ENCODE results near the gene FAM120AOS. TPM values are rescaled to one million over a fixed set of nuclear protein-coding genes. Genes with fewer than 3 reads are reported as not detected.
A peak's percentile ranks its signal among the peaks of the same experiment; 100 is the strongest.

FAM120AOS gene
- 41.1 TPM for total RNA-seq
- 49.2 TPM for polyA plus RNA-seq

GRCh38 chr9:93453047-93453914, at the start of gene FAM120AOS:
Gene FAM120AOS (minus strand): TSS chr9:93453581. CDS start chr9:93452709, 872 bp downstream.
- H3K4me1 ChIP-seq (ENCODE audit: insufficient read depth): no peaks in the 10 kb centered on the region
- DNase-seq (ENCODE audit: extremely low spot score): peak; percentile 89
- under 1% methylated on average over 34 of the region's 34 CpGs for WGBS
- peak within 1 kb of the TSS; percentile 99 for H3K4me3 ChIP-seq (ENCODE audit: low read depth, low read length)
- H3K36me3 ChIP-seq (ENCODE audit: insufficient read depth): no peaks in the 10 kb centered on the region
- H3K27ac ChIP-seq (ENCODE audit: low read depth): peak within 1 kb of the TSS; percentile 93

- H3K36me3 ChIP-seq (ENCODE audit: insufficient read depth): peaks cover 9% of the 10 kb centered on the region
- H3K4me1 ChIP-seq (ENCODE audit: insufficient read depth): no peaks in the 10 kb centered on the region
- peak overlapping the region; percentile 21 for H3K4me3 ChIP-seq (ENCODE audit: low read depth, low read length)
- H3K27ac ChIP-seq (ENCODE audit: low read depth): no peak overlapping the region
- no peak for DNase-seq (ENCODE audit: extremely low spot score)
- 49% methylated on average over 4 of the region's 4 CpGs for WGBS
These were observed 48.0 kb upstream of the FAM120AOS start for GRCh38 chr9:93501406-93501805.

GRCh38 chr9:93500571-93501298, 47.4 kb upstream of the FAM120AOS start:
- H3K4me3 ChIP-seq (ENCODE audit: low read depth, low read length): no peak overlapping the region
- H3K36me3 ChIP-seq (ENCODE audit: insufficient read depth): peaks cover 9% of the 10 kb centered on the region
- DNase-seq (ENCODE audit: extremely low spot score): no peak
- H3K4me1 ChIP-seq (ENCODE audit: insufficient read depth): no peaks in the 10 kb centered on the region
- 93% methylated on average over 4 of the region's 4 CpGs for WGBS
- peak overlapping the region; percentile 32 for H3K27ac ChIP-seq (ENCODE audit: low read depth)

GRCh38 chr9:93496285-93496684, 42.9 kb upstream of the FAM120AOS start:
- Histone ChIP-seq H3K4me1 (ENCODE audit: insufficient read depth) (no peaks in the 10 kb centered on the region), H3K27ac (ENCODE audit: low read depth) (no peak overlapping the region), H3K4me3 (ENCODE audit: low read depth, low read length) (no peak overlapping the region), H3K36me3 (ENCODE audit: insufficient read depth) (peaks cover 9% of the 10 kb centered on the region)
- no peak for DNase-seq (ENCODE audit: extremely low spot score)
- 62% methylated on average over 3 of the region's 3 CpGs for WGBS

GRCh38 chr9:93493949-93494348, 40.6 kb upstream of the FAM120AOS start:
- 97% methylated on average over 12 of the region's 12 CpGs for WGBS
- DNase-seq (ENCODE audit: extremely low spot score): no peak
- peaks cover 7% of the 10 kb centered on the region for H3K36me3 ChIP-seq (ENCODE audit: insufficient read depth)
- H3K27ac ChIP-seq (ENCODE audit: low read depth): no peak overlapping the region
- no peak overlapping the region for H3K4me3 ChIP-seq (ENCODE audit: low read depth, low read length)
- no peaks in the 10 kb centered on the region for H3K4me1 ChIP-seq (ENCODE audit: insufficient read depth)

GRCh38 chr9:93492327-93492726, 38.9 kb upstream of the FAM120AOS start:
- Histone ChIP-seq H3K36me3 (ENCODE audit: insufficient read depth) (peaks cover 4% of the 10 kb centered on the region), H3K27ac (ENCODE audit: low read depth) (no peak overlapping the region), H3K4me1 (ENCODE audit: insufficient read depth) (no peaks in the 10 kb centered on the region), H3K4me3 (ENCODE audit: low read depth, low read length) (no peak overlapping the region)
- WGBS: 45% methylated on average over 5 of the region's 5 CpGs
- no peak for DNase-seq (ENCODE audit: extremely low spot score)

GRCh38 chr9:93491593-93492232, 38.3 kb upstream of the FAM120AOS start:
- H3K4me3 ChIP-seq (ENCODE audit: low read depth, low read length): no peak overlapping the region

GRCh38 chr9:93488244-93488643, 34.9 kb upstream of the FAM120AOS start:
- DNase-seq (ENCODE audit: extremely low spot score): no peak
- H3K36me3 ChIP-seq (ENCODE audit: insufficient read depth): no peaks in the 10 kb centered on the region
- no peaks in the 10 kb centered on the region for H3K4me1 ChIP-seq (ENCODE audit: insufficient read depth)
- no peak overlapping the region for H3K4me3 ChIP-seq (ENCODE audit: low read depth, low read length)
- no peak overlapping the region for H3K27ac ChIP-seq (ENCODE audit: low read depth)
- whole genome bisulfite sequencing: 96% methylated on average over 5 of the region's 5 CpGs

More at GRCh38 chr9:93491593-93492232, 38.3 kb upstream of the FAM120AOS start:
- DNase-seq (ENCODE audit: extremely low spot score): no peak
- H3K4me1 ChIP-seq (ENCODE audit: insufficient read depth): no peaks in the 10 kb centered on the region
- 90% methylated on average over 3 of the region's 3 CpGs for WGBS
- no peaks in the 10 kb centered on the region for H3K36me3 ChIP-seq (ENCODE audit: insufficient read depth)
- H3K27ac ChIP-seq (ENCODE audit: low read depth): no peak overlapping the region

GRCh38 chr9:93486268-93486667, 32.9 kb upstream of the FAM120AOS start:
- Histone ChIP-seq H3K36me3 (ENCODE audit: insufficient read depth) (no peaks in the 10 kb centered on the region), H3K27ac (ENCODE audit: low read depth) (no peak overlapping the region), H3K4me3 (ENCODE audit: low read depth, low read length) (no peak overlapping the region), H3K4me1 (ENCODE audit: insufficient read depth) (no peaks in the 10 kb centered on the region)
- DNase-seq (ENCODE audit: extremely low spot score): no peak
- WGBS: 94% methylated on average over 1 of the region's 1 CpG

GRCh38 chr9:93483497-93483896, 30.1 kb upstream of the FAM120AOS start:
- DNase-seq (ENCODE audit: extremely low spot score): no peak
- no peaks in the 10 kb centered on the region for H3K36me3 ChIP-seq (ENCODE audit: insufficient read depth)
- no peak overlapping the region for H3K27ac ChIP-seq (ENCODE audit: low read depth)
- H3K4me3 ChIP-seq (ENCODE audit: low read depth, low read length): no peak overlapping the region
- 78% methylated on average over 2 of the region's 2 CpGs for WGBS
- H3K4me1 ChIP-seq (ENCODE audit: insufficient read depth): no peaks in the 10 kb centered on the region

- DNase-seq (ENCODE audit: extremely low spot score): no peak
- WGBS: 90% methylated on average over 7 of the region's 7 CpGs
- no peak overlapping the region for H3K4me3 ChIP-seq (ENCODE audit: low read depth, low read length)
- H3K36me3 ChIP-seq (ENCODE audit: insufficient read depth): no peaks in the 10 kb centered on the region
- H3K4me1 ChIP-seq (ENCODE audit: insufficient read depth): peaks cover 1% of the 10 kb centered on the region
- no peak overlapping the region for H3K27ac ChIP-seq (ENCODE audit: low read depth)
These were observed 27.4 kb upstream of the FAM120AOS start for GRCh38 chr9:93480728-93481324.

GRCh38 chr9:93480262-93480661, 26.9 kb upstream of the FAM120AOS start:
- peaks cover 1% of the 10 kb centered on the region for H3K4me1 ChIP-seq (ENCODE audit: insufficient read depth)
- H3K4me3 ChIP-seq (ENCODE audit: low read depth, low read length): no peak overlapping the region
- no peak for DNase-seq (ENCODE audit: extremely low spot score)
- 84% methylated on average over 4 of the region's 4 CpGs for WGBS
- no peaks in the 10 kb centered on the region for H3K36me3 ChIP-seq (ENCODE audit: insufficient read depth)
- no peak overlapping the region for H3K27ac ChIP-seq (ENCODE audit: low read depth)

GRCh38 chr9:93479726-93480125, 26.3 kb upstream of the FAM120AOS start:
- WGBS: 77% methylated on average over 4 of the region's 4 CpGs
- Histone ChIP-seq H3K4me3 (ENCODE audit: low read depth, low read length) (no peak overlapping the region), H3K36me3 (ENCODE audit: insufficient read depth) (no peaks in the 10 kb centered on the region), H3K4me1 (ENCODE audit: insufficient read depth) (peaks cover 1% of the 10 kb centered on the region), H3K27ac (ENCODE audit: low read depth) (no peak overlapping the region)
- DNase-seq (ENCODE audit: extremely low spot score): no peak

Data from urinary bladder (tissue), 4 donors.